MM.1S (cell line): ENCODE data around the gene SMOC2.

Experiments used
- DNase-seq: peaks from one replicate; pipeline ENCODE4 v3.0.0-alpha.2; 2015
- H2AFZ ChIP-seq: fragments of 300-600 bp; sonication (generic); 2 replicates; pipeline ENCODE4 v1.6.0; 2016; ENCODE audit warnings: antibody characterized with exemption, low read length
- H3F3A ChIP-seq: fragments of 300-600 bp; sonication (generic); 2 replicates; pipeline ENCODE4 v1.6.1; 2016; ENCODE audit warnings: mild to moderate bottlenecking, antibody characterized with exemption, low read length, moderate library complexity, mixed read lengths; ENCODE audit not compliant: insufficient read depth
- H3K27ac ChIP-seq: fragments of 300-600 bp; sonication (generic); 2 replicates; pipeline ENCODE4 v1.5.1; 2016; ENCODE audit warnings: mild to moderate bottlenecking, low read length
- H3K27me3 ChIP-seq: fragments of 300-600 bp; sonication (generic); replicated peaks from 2 replicates; pipeline ENCODE4 v1.6.0; 2016; ENCODE audit warnings: low read length; ENCODE audit not compliant: insufficient read depth
- H3K36me3 ChIP-seq: fragments of 300-600 bp; sonication (generic); replicated peaks from 2 replicates; pipeline ENCODE4 v1.6.1; 2016; ENCODE audit warnings: mild to moderate bottlenecking, low read length, mixed read lengths; ENCODE audit not compliant: insufficient read depth
- H3K4me1 ChIP-seq: fragments of 300-600 bp; sonication (generic); 2 replicates; pipeline ENCODE4 v1.6.1; 2016; ENCODE audit warnings: low read length, mixed read lengths
- H3K4me2 ChIP-seq: fragments of 300-600 bp; sonication (generic); 2 replicates; pipeline ENCODE4 v1.6.0; 2016; ENCODE audit warnings: low read depth, low read length
- H3K4me3 ChIP-seq: fragments of 300-600 bp; sonication (generic); 2 replicates; pipeline ENCODE4 v1.5.1; 2016; ENCODE audit warnings: low read length, mixed read lengths
- H3K79me2 ChIP-seq: fragments of 300-600 bp; sonication (generic); 2 replicates; pipeline ENCODE4 v1.6.1; 2016; ENCODE audit warnings: mixed run types, low read length, mixed read lengths
- H3K9ac ChIP-seq: fragments of 300-600 bp; sonication (generic); 2 replicates; pipeline ENCODE4 v1.6.1; 2016; ENCODE audit warnings: low read length, mixed read lengths
- H3K9me2 ChIP-seq: fragments of 300-600 bp; sonication (generic); replicated peaks from 2 replicates; pipeline ENCODE4 v1.6.1; 2016; ENCODE audit warnings: mild to moderate bottlenecking, low read length, mixed read lengths; ENCODE audit not compliant: insufficient read depth
- H3K9me3 ChIP-seq: fragments of 300-600 bp; sonication (generic); replicated peaks from 2 replicates; pipeline ENCODE4 v1.6.1; 2016; ENCODE audit warnings: mild to moderate bottlenecking, low read length, mixed read lengths; ENCODE audit not compliant: insufficient read depth
- H4K20me1 ChIP-seq: fragments of 300-600 bp; sonication (generic); 2 replicates; pipeline ENCODE4 v1.6.1; 2016; ENCODE audit warnings: mild to moderate bottlenecking, low read length, moderate library complexity, mixed read lengths; ENCODE audit not compliant: insufficient read depth
- EZH2 ChIP-seq: fragments of 300-600 bp; sonication (generic); optimal IDR thresholded peaks from 2 replicates; pipeline ENCODE3; 2017; ENCODE audit warnings: low read depth, mild to moderate bottlenecking, antibody characterized with exemption, low read length, mixed read lengths
- EZH2phosphoT487 ChIP-seq: fragments of 300-600 bp; sonication (generic); IDR thresholded peaks from 2 replicates; pipeline ENCODE4 v1.6.1; 2018; ENCODE audit warnings: antibody characterized with exemption, low read length
- TF ChIP-seq, protein P1 (sequence below): fragments of 300-600 bp; sonication (generic); IDR thresholded peaks from 2 replicates; pipeline ENCODE4 v1.5.1; 2016; ENCODE audit warnings: antibody characterized with exemption, low read length, mixed read lengths

The SMOC2 gene

DNA sequence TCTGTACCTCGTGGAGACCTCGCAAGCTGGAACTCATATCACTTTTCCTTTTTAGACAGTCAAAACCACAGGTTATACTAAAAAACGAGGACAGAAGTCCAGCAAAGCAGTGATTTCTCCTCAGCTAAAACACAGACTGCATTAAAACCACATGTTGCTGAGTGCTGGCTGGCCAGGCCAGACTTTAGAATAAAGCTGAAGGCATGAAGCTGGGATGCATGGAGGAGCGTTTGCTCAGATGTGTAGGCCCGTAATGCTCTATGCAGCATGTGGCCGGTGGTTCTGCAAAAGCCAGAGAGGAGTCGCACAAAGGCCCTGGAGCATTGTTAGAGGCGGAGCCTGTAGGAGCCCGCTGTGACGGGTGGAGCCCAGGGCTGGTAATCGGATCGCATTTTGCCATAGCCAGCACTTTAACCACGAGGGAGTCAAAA, 83.6 kb downstream of the SMOC2 start:
- Histone ChIP-seq H4K20me1 (no peaks in the 10 kb centered on the region), H3K9ac (no peak overlapping the region), H3K4me3 (no peak overlapping the region), H3K79me2 (no peaks in the 10 kb centered on the region), H3K4me2 (no peak overlapping the region), H3K36me3 (no peaks in the 10 kb centered on the region), H3K9me2 (no peaks in the 10 kb centered on the region), H3K27ac (no peak overlapping the region), H3F3A (no peaks in the 10 kb centered on the region), H3K9me3 (no peaks in the 10 kb centered on the region), H3K27me3 (no peaks in the 10 kb centered on the region), H3K4me1 (no peaks in the 10 kb centered on the region), H2AFZ (no peak overlapping the region)
- DNase-seq = no peak
- TF ChIP-seq EZH2phosphoT487 = no peak
- no peak for TF ChIP-seq EZH2
- TF ChIP-seq, protein P1, sequence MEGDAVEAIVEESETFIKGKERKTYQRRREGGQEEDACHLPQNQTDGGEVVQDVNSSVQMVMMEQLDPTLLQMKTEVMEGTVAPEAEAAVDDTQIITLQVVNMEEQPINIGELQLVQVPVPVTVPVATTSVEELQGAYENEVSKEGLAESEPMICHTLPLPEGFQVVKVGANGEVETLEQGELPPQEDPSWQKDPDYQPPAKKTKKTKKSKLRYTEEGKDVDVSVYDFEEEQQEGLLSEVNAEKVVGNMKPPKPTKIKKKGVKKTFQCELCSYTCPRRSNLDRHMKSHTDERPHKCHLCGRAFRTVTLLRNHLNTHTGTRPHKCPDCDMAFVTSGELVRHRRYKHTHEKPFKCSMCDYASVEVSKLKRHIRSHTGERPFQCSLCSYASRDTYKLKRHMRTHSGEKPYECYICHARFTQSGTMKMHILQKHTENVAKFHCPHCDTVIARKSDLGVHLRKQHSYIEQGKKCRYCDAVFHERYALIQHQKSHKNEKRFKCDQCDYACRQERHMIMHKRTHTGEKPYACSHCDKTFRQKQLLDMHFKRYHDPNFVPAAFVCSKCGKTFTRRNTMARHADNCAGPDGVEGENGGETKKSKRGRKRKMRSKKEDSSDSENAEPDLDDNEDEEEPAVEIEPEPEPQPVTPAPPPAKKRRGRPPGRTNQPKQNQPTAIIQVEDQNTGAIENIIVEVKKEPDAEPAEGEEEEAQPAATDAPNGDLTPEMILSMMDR = no peak

- Histone ChIP-seq H3K9me3 (no peaks in the 10 kb centered on the region), H3K4me1 (no peaks in the 10 kb centered on the region), H3F3A (no peaks in the 10 kb centered on the region), H3K27ac (no peak overlapping the region), H3K4me2 (no peak overlapping the region), H3K9me2 (no peaks in the 10 kb centered on the region), H3K79me2 (no peaks in the 10 kb centered on the region), H4K20me1 (no peaks in the 10 kb centered on the region), H3K9ac (no peak overlapping the region), H3K36me3 (no peaks in the 10 kb centered on the region), H3K27me3 (no peaks in the 10 kb centered on the region), H2AFZ (no peak overlapping the region), H3K4me3 (no peak overlapping the region)
- TF ChIP-seq EZH2phosphoT487 (no peak), EZH2 (no peak)
- TF ChIP-seq, protein P1 = no peak
- DNase-seq = no peak
Measured at GRCh38 chr6:168525114-168525513, 84.1 kb downstream of the SMOC2 start.

DNA sequence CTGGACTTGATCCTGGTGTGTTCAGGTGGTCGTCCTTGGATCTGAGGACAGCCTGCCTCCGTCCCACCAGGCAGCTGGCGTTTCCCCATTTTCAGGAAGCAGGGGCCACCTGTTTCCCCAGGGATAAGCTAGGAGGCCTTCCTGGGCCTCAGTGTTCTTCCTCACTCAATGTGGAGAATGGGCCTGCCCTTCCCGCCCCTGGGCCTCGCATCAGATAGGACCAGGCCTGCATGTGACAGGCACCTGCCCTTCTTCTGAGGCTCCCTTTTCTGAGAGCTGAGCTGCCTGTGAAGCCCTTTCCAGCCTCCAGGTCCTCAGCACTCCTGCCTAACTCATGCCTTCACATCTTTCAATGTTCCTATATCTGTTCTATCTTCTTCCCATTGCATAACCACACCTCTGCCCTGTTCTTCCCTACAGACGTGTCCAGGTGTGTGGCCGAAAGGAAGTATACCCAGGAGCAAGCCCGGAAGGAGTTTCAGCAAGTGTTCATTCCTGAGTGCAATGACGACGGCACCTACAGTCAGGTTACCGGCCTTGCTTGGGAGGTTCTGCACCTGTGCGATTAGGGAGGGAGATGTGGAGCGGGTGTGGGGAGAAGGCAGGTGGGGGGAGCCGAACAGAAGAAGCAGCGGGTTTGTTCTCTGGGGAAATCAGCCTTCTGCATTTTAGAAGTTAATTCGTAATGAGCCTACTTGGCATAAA, 85.1 kb downstream of the SMOC2 start:
- Histone ChIP-seq H3K79me2 (no peaks in the 10 kb centered on the region), H2AFZ (no peak overlapping the region), H3K4me3 (no peak overlapping the region), H3K4me2 (no peak overlapping the region), H3K36me3 (no peaks in the 10 kb centered on the region), H3K4me1 (no peaks in the 10 kb centered on the region), H3F3A (no peaks in the 10 kb centered on the region), H3K9me2 (no peaks in the 10 kb centered on the region), H3K27me3 (no peaks in the 10 kb centered on the region), H4K20me1 (no peaks in the 10 kb centered on the region), H3K9ac (no peak overlapping the region), H3K9me3 (no peaks in the 10 kb centered on the region), H3K27ac (no peak overlapping the region)
- TF ChIP-seq, protein P1 = no peak
- TF ChIP-seq EZH2 (no peak), EZH2phosphoT487 (no peak)
- no peak for DNase-seq
